Activated T-helper 9 cell treated with anti-CD3 and anti-CD28 coated beads, Interleukin-2, amount 50 U/mL, for 16 hours (primary cell): ENCODE results near the gene ADAMTS9.

Source experiments
- DNase-seq: peaks from one replicate; pipeline ENCODE4 v3.0.0-alpha.2; 2020; ENCODE audit warnings: low read depth

ADAMTS9 gene

DNA sequence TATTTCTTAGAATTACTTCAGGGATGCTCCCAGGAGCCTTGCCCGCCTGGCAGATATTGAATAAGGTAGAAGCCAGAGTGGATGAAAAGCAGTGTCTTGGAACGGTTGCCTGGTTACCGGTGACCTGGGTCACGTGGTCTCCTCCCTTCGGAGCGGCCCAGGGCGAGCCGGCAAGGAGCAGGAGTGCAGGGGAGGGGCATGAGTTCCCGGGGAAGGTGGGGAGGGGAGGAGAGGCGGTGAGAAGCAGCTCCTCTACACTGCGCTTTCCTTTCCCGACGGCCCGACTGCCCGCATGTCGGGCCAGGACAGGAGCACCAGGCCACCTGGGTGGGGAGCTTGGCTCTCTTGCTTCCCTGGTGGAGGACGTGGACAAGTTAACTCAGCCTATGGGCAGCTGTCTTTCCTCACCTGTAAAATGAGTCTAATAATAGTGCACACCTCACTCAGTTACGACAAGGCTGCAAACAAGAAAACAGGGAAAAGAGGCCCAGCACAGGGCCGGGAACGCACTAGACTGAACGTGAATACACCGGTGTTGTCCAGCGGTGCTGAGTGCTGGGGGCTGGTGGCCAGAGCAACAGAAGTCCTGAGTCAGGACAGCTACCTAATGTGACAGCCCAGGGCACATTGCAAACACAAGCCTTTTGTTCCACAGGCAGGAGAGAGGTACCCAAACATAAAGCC is 198.3 kb downstream of the ADAMTS9 start:
- DNase-seq, result no peak

DNA sequence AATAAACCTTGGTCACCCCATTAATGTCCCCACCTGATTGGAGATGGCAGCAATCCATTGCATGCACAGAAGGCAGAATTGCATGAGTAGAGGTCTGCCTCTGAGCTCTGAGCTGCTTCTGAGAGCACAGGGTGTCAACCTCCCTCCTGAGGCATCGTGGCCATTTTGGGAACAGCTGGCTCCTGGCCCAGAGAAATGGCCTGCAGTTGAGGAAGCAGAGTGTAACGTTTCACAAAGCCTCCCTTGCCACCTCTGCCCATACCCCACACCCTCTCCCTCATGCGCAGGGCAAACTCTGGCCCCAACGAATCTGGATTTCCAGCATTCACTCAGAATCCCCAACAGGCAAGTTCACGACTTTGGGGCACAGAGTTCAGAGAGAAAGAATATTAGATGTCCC is 198.9 kb downstream of the ADAMTS9 start:
- DNase-seq, result no peak

DNA sequence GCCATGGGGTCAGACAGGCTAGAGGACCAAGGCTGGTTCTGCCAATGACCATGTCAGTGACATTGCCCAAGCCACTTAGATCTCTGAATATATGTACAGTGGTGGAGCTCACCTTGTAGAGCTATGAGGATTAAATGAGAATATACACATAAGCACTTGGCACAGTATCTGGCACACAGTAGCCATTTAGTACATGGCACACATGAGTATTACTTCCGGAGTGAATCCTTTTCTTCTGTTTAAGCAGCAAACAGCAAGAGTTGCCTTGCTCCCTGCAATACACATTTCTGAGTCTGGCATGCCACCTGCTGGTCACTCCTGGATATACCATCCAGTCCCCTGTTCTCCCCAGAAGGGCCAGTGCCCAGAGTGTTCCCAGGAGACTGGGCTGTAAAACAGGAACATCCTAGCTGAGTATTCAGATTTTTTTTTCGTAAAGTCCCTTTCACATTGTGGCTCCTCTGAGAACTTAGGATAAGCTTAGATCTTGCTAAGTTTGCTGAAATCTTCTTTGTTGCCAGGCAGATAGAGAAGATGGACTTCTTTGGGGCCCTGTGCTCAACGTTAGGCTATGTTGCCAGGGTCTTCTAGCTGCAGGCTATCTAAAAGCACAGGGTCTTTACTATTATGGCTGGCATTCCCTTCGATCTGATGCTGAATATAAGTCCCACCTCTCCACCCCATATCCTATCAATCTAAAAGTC is 203.4 kb downstream of the ADAMTS9 start:
- DNase-seq, result peak; percentile 19

DNA sequence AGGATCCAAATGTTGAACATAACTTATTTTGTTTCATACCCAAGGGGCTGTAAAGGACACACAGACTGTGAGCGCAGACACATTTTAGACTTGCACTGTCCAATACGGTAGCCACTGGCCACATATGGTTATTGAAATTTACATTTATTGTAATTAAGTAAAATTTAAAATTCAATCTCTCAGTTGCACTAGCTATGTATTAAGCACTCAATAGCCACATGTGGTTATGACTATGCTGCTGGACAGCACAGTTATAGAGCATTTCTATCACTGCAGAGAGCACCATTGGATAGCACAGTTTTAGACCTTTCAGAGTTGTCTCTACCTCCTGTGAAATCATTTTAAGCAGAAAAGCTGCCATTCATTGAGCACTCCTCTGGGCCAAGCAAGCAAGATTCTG is 204.3 kb downstream of the ADAMTS9 start:
- no peak for DNase-seq

DNA sequence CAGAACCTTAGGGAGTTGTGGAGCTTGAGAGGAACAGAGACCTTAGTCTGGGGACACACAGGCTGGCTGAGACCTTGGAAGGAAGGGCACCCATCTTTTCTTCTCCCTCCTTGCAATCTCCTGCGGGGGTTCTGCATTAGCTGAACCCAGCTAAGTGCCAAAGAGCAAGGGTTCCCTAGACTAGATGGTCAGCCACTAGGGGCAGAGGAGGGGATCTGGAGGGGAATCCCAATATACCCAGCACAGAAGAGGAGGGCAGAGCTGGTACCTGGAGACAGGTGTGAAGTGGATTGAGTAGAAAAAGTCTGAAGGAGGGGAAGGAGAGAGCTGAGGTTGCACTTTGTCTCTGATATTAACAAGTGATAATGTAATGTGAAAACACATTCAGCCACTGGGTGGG is 212.8 kb downstream of the ADAMTS9 start:
- no peak for DNase-seq

DNA sequence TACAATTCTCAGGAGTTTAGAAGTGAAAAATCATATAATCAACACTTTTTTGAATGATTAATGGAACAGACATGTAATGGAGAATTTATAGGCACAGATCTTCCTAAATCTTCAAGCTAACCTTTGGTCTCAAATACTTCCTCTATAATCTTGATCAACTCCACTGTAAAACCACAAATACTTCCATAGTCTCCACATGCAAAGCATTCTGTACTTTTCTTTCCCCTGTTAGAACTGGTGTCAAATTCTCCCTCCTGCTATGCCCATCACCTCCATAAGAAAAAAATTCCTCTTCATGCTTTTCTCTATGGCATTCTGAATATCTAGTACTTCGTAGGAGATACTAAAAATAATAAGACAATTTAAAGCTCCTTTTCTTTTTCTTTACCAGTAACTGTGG is 214.3 kb downstream of the ADAMTS9 start:
- no peak for DNase-seq

DNA sequence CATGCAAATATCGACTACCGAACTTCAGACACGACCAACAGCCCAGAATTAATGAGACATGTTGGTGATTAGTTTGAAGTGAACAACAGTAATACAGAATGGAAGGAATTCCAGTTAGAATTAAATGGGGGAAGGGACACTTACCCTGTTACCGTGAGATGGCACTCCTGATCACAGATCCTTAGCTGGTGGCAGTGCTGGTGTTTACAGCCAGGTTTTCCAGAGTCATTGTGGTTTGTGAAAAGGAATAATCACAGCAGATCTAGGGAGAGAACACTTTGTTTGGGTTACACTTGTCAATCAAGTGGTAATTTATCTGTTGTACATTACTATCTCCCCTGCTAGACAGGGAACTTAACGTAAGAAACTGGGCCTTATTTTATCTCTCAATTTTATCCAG is 217.4 kb downstream of the ADAMTS9 start:
- DNase-seq, result no peak

DNA sequence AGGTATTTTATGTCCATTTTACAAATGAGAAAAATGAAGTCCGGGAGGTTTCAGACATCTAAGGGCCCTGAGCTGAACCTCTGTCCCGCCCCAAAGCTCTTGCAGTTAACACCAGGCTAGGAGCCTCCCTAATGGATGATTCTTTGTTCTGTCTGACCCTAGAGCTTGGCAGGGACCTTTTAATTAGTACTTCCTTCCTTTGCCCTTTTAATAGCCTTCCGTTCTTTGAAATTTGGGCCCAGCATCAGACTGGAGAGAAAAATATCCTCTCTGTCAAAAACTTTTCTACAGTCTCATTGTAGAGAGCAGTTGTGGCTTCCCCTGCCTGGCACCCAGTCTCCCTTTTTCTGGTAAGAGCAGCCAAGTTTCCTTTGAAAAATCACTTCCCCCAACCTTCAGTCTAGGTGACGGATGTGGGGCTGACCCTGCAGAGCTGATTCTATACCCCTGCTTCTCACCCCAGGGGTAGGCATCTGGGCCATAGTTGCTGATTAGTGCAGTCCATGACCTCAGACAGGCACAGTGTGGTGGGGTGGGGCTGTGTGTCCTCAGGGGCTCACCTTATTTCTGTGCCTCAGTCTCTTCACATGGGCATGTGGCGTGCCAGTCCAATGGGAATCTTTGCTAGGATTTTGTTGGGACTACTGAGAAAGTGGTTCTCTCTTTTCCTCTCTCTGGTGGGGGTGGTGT is 220.4 kb downstream of the ADAMTS9 start:
- no peak for DNase-seq
